CD14-positive monocyte (primary cell): ENCODE measurements around the gene RPL7L1. TPM values are rescaled to one million over a fixed set of nuclear protein-coding genes. Genes with fewer than 3 reads are reported as not detected.

Experiments
- DNase-seq, 3 donors: peaks; one replicate each; pipeline ENCODE4 v3.0.0-alpha.2; 2011 to 2022
- H2AFZ ChIP-seq: 2 replicates; pipeline ENCODE4 v1.6.0; 2012; ENCODE audit warnings: mild to moderate bottlenecking, low read depth, low read length, inconsistent platforms; ENCODE audit not compliant: insufficient read depth, poor library complexity, severe bottlenecking
- H3K27ac ChIP-seq, 2 donors: 1 replicate in 1 of 2; 2 replicates in 1 of 2; pipeline ENCODE4 v1.5.1; 2012 to 2013; ENCODE audit warnings: low read length in 2 of 2, control low read depth in 1 of 2, inconsistent platforms in 1 of 2, low read depth in 1 of 2, mild to moderate bottlenecking in 1 of 2
- H3K27me3 ChIP-seq, 2 donors: one replicate each; pipeline versions ENCODE4 v1.6.0 to v1.6.1; 2011 to 2013; ENCODE audit warnings: low read length in 2 of 2; ENCODE audit not compliant: control insufficient read depth in 2 of 2, insufficient read depth in 2 of 2
- H3K36me3 ChIP-seq, 2 donors: replicated peaks in 1 of 2; 1 replicate in 1 of 2; 2 replicates in 1 of 2; pipeline versions ENCODE4 v1.5.1 to v1.6.1; 2012 to 2013; ENCODE audit warnings: low read length in 2 of 2, control low read depth in 1 of 2, inconsistent platforms in 1 of 2, mild to moderate bottlenecking in 1 of 2; ENCODE audit not compliant: insufficient read depth in 2 of 2, control insufficient read depth in 1 of 2
- H3K4me1 ChIP-seq, 2 donors: 1 replicate in 1 of 2; 2 replicates in 1 of 2; pipeline versions ENCODE4 v1.5.1 to v1.6.1; 2012 to 2013; ENCODE audit warnings: low read length in 2 of 2, control low read depth in 1 of 2, inconsistent platforms in 1 of 2, mild to moderate bottlenecking in 1 of 2, moderate library complexity in 1 of 2; ENCODE audit not compliant: insufficient read depth in 2 of 2, control insufficient read depth in 1 of 2
- H3K4me2 ChIP-seq: replicated peaks from 2 replicates; pipeline ENCODE3; 2012; ENCODE audit warnings: low read length, moderate library complexity, mild to moderate bottlenecking; ENCODE audit not compliant: poor library complexity, severe bottlenecking; ENCODE audit errors: extremely low read depth
- H3K4me3 ChIP-seq, 3 experiments: fragments of 200-600 bp in 1 of 3; sonication (generic) in 1 of 3; replicated peaks in 1 of 3; 1 replicate in 2 of 3; 2 replicates in 1 of 3; pipeline ENCODE4 v1.5.1; 2011 to 2013; ENCODE audit warnings: low read length in 3 of 3, mild to moderate bottlenecking in 3 of 3, control low read depth in 2 of 3, low read depth in 2 of 3, inconsistent platforms in 1 of 3, moderate library complexity in 1 of 3
- H3K79me2 ChIP-seq: 2 replicates; pipeline ENCODE4 v1.6.0; 2012; ENCODE audit warnings: mild to moderate bottlenecking, control low read depth, inconsistent platforms, low read length, moderate library complexity; ENCODE audit not compliant: insufficient read depth
- H3K9ac ChIP-seq: 2 replicates; pipeline ENCODE4 v1.6.0; 2017; ENCODE audit warnings: low read length, mild to moderate bottlenecking; ENCODE audit not compliant: insufficient read depth, poor library complexity, severe bottlenecking
- H3K9me3 ChIP-seq, 2 donors: replicated peaks in 1 of 2; 1 replicate in 1 of 2; 2 replicates in 1 of 2; pipeline versions ENCODE4 v1.5.1 to v1.6.1; 2012 to 2013; ENCODE audit warnings: low read length in 2 of 2, control low read depth in 1 of 2; ENCODE audit not compliant: control insufficient read depth in 1 of 2, insufficient read depth in 1 of 2
- H4K20me1 ChIP-seq: 2 replicates; pipeline ENCODE4 v1.6.0; 2012; ENCODE audit warnings: mild to moderate bottlenecking, low read length, control low read depth, moderate library complexity; ENCODE audit not compliant: insufficient read depth
- H3K27ac Mint-ChIP-seq, 7 donors: one replicate each; pipeline ENCODE4 v1.8.0; 2020; ENCODE audit warnings: mild to moderate bottlenecking in 7 of 7, mixed read lengths in 7 of 7, moderate library complexity in 6 of 7, inconsistent platforms in 2 of 7
- H3K27me3 Mint-ChIP-seq, 3 donors: one replicate each; pipeline ENCODE4 v1.8.0; 2021 to 2022; ENCODE audit warnings: low read depth in 3 of 3, mild to moderate bottlenecking in 3 of 3, mixed read lengths in 3 of 3, moderate library complexity in 3 of 3, inconsistent platforms in 1 of 3
- H3K36me3 Mint-ChIP-seq, 2 donors: one replicate each; pipeline ENCODE4 v1.8.0; 2020; ENCODE audit warnings: mixed read lengths in 2 of 2, inconsistent platforms in 1 of 2, mild to moderate bottlenecking in 1 of 2
- H3K4me1 Mint-ChIP-seq: one replicate; pipeline ENCODE4 v1.8.0; 2020; ENCODE audit warnings: mild to moderate bottlenecking, mixed read lengths
- H3K4me3 Mint-ChIP-seq, 2 donors: one replicate each; pipeline ENCODE4 v1.8.0; 2020; ENCODE audit warnings: mild to moderate bottlenecking in 2 of 2, mixed read lengths in 2 of 2, moderate library complexity in 1 of 2
- H3K9me3 Mint-ChIP-seq, 7 donors: one replicate each; pipeline ENCODE4 v1.8.0; 2020 to 2022; ENCODE audit warnings: mixed read lengths in 7 of 7, mild to moderate bottlenecking in 6 of 7, moderate library complexity in 6 of 7, inconsistent platforms in 2 of 7
- WGBS: methylation state at CpG from one replicate; pipeline ENCODE4 v1.1.5; 2013; ENCODE audit warnings: missing lambda C conversion rate; ENCODE audit not compliant: insufficient coverage; 5-methylcytosine and 5-hydroxymethylcytosine counted together
- intact Hi-C, 2 donors: fragments of 100-400 bp; cut with micrococcal nuclease; formaldehyde crosslinking; loops; one replicate each; pipeline versions ENCODE4 v1.15.0 to v1.15.1; 2023
- polyA plus RNA-seq, 3 donors: library from polyadenylated mRNA; depleted of rRNA in 1 of 3; unstranded in 2 of 3; stranded (reverse) in 1 of 3; fragments of 300-500 nt in 2 of 3; fragments of >200 nt in 1 of 3; fragmentation: Illumina TruSeq in 2 of 3; gene quantifications; 1 replicate in 2 of 3; 2 replicates in 1 of 3; pipeline ENCODE4 v1.2.3, GENCODE V29; 2012 to 2021
- TF ChIP-seq, protein P1 (sequence below): fragments of 200-600 bp; IDR thresholded peaks from one replicate; pipeline ENCODE4 v1.8.0; 2022; ENCODE audit warnings: antibody characterized with exemption, mild to moderate bottlenecking

Gene RPL7L1
- polyA plus RNA-seq, 3 donors, result 7.6 to 35.5 (median 29.7) TPM

DNA sequence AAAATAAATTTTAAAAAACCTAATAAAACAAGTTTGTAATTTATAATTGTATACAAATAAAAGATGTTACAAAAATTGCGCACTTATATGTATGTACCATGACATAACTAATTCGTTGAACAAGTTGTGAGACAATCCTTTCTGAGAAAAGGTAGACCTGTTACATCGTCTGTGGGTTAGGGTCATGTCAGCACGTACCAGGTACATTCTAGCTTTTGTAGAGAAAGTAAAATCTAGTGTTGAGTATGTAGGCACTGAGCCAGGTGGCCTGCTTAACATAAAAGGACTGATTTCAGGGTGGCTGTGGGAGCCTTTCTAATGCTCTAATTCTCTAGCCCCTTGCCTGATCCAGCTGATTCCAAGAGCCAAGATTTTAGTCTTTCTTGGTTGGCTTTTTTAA lies 10.4 kb downstream of the RPL7L1 start:
- peak overlapping the region; percentile 94 to 97 for H3K4me3 Mint-ChIP-seq
- H3K27me3 ChIP-seq, result no peaks in the 10 kb centered on the region
- H3K4me2 ChIP-seq, result peak overlapping the region; percentile 86
- H3K27ac Mint-ChIP-seq, result peak overlapping the region in 6 of 7 donors; percentile 87 to 95 (median 92)
- peak overlapping the region; percentile 91 to 98 (median 93) for H3K4me3 ChIP-seq
- peaks cover 0 to 2% (median 0%) of the 10 kb centered on the region in 7 donors for H3K9me3 Mint-ChIP-seq
- H3K9ac ChIP-seq, result peak overlapping the region; percentile 95
- peaks cover 27 to 36% of the 10 kb centered on the region in 2 donors for H3K4me1 ChIP-seq
- H3K36me3 ChIP-seq, result peaks cover 13 to 23% of the 10 kb centered on the region in 2 donors
- peak overlapping the region; percentile 87 for H2AFZ ChIP-seq
- intact Hi-C loops, result loop anchor here (5.0 to 10.0 kb wide), 3 partner anchors 145 to 673 kb away; partner anchors contain the start of genes MRPS10 (in 1 of the 2) and TBCC (in 1 of the 2)
- no peaks in the 10 kb centered on the region for H3K9me3 ChIP-seq
- H3K27ac ChIP-seq, result peak overlapping the region; percentile 85 to 91
- TF ChIP-seq, protein P1, sequence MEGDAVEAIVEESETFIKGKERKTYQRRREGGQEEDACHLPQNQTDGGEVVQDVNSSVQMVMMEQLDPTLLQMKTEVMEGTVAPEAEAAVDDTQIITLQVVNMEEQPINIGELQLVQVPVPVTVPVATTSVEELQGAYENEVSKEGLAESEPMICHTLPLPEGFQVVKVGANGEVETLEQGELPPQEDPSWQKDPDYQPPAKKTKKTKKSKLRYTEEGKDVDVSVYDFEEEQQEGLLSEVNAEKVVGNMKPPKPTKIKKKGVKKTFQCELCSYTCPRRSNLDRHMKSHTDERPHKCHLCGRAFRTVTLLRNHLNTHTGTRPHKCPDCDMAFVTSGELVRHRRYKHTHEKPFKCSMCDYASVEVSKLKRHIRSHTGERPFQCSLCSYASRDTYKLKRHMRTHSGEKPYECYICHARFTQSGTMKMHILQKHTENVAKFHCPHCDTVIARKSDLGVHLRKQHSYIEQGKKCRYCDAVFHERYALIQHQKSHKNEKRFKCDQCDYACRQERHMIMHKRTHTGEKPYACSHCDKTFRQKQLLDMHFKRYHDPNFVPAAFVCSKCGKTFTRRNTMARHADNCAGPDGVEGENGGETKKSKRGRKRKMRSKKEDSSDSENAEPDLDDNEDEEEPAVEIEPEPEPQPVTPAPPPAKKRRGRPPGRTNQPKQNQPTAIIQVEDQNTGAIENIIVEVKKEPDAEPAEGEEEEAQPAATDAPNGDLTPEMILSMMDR, result no peak
- H4K20me1 ChIP-seq, result no peaks in the 10 kb centered on the region
- peaks cover 30% of the 10 kb centered on the region for H3K4me1 Mint-ChIP-seq
- 92% methylated on average over 2 of the region's 4 CpGs for WGBS
- peaks cover 25 to 31% of the 10 kb centered on the region in 2 donors for H3K36me3 Mint-ChIP-seq
- DNase-seq, result no peak
- H3K79me2 ChIP-seq, result peaks cover 10% of the 10 kb centered on the region
- no peaks in the 10 kb centered on the region for H3K27me3 Mint-ChIP-seq

DNA sequence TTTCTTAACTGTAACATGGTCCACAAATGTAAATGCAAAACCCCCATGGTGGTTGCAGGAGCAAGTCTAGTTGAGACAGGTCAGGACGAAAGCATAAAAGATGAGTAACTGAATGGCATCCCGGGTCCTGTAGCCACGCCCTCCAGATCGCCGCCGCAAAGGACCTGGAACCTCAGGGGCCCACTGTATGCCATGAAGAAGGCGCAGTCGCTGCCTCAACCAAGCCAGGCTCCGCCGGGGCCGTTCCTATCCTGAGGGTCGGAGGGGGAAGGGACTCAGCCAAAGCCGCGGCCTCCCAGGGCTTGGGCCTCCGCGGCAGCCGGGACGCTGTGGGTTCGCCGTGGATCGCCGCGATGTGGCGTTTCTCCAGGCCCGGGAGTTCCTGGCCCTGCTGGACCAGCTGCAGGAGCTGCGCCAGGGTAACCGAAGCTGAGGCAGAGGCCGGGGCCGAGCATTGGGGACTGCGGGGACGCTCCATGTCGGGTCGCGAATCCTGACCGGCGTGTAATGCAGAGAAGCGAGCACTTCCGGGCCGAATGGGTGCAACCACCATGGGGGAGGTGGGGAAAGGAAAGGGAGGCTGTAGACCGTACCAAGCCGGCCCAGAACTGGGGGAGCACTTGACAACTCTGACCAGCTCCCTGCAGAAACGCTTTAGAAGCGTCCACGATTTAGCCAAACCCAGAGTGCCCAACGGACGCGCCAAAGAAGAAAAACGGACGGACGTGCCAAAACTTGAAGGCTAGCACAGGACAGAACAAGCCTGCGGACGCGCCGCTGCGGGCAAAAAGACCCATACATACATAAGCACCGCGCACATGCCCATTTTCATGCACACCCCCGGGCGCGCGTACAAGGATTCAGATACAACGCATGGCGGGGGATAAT lies 11.1 kb downstream of the RPL7L1 start:
- Mint-ChIP-seq H3K27ac (peak overlapping the region; percentile 87 to 95 (median 93)), H3K36me3 (peaks cover 19 to 23% of the 10 kb centered on the region in 2 donors), H3K4me3 (peak overlapping the region; percentile 94 to 97), H3K9me3 (peaks cover 0 to 2% (median 0%) of the 10 kb centered on the region in 7 donors), H3K27me3 (no peaks in the 10 kb centered on the region), H3K4me1 (peaks cover 30% of the 10 kb centered on the region)
- H3K27ac ChIP-seq, result peak overlapping the region; percentile 85 to 91
- no peaks in the 10 kb centered on the region for H3K9me3 ChIP-seq
- H3K79me2 ChIP-seq, result peaks cover 9% of the 10 kb centered on the region
- DNase-seq, result peak; percentile 85 to 87 (median 87)
- no peaks in the 10 kb centered on the region for H4K20me1 ChIP-seq
- intact Hi-C loops, result loop anchor here (5.0 to 10.0 kb wide), 3 partner anchors 146 to 673 kb away; partner anchors contain the start of genes MRPS10 (in 1 of the 2) and TBCC (in 1 of the 2)
- H3K4me1 ChIP-seq, result peaks cover 27 to 36% of the 10 kb centered on the region in 2 donors
- peak overlapping the region; percentile 87 for H2AFZ ChIP-seq
- H3K4me3 ChIP-seq, result peak overlapping the region; percentile 91 to 98 (median 93)
- 0% methylated on average over 63 of the region's 63 CpGs for WGBS
- peaks cover 6 to 15% of the 10 kb centered on the region in 2 donors for H3K36me3 ChIP-seq
- H3K9ac ChIP-seq, result peak overlapping the region; percentile 95
- H3K27me3 ChIP-seq, result no peaks in the 10 kb centered on the region
- H3K4me2 ChIP-seq, result peak overlapping the region; percentile 86
- TF ChIP-seq, protein P1, result no peak
